Esophagus (tissue), 2 donors: Measurements from ENCODE around the gene CAPN6. TPM values are rescaled to one million over a fixed set of nuclear protein-coding genes. Genes with fewer than 3 reads are reported as not detected.

Experiments
- H3K27ac ChIP-seq, 2 donors: one replicate each; pipeline ENCODE4 v1.5.1; 2013; ENCODE audit warnings: low read depth in 2 of 2, mild to moderate bottlenecking in 2 of 2, inconsistent platforms in 1 of 2, low read length in 1 of 2, moderate library complexity in 1 of 2
- H3K27me3 ChIP-seq, 2 donors: one replicate each; pipeline ENCODE4 v1.6.1; 2013; ENCODE audit warnings: low read length in 2 of 2, control low read depth in 1 of 2, mild to moderate bottlenecking in 1 of 2; ENCODE audit not compliant: insufficient read depth in 2 of 2, control insufficient read depth in 1 of 2
- H3K36me3 ChIP-seq, 2 donors: one replicate each; pipeline ENCODE4 v1.6.1; 2013; ENCODE audit warnings: low read length in 1 of 2; ENCODE audit not compliant: control insufficient read depth in 2 of 2, insufficient read depth in 2 of 2
- H3K4me1 ChIP-seq, 2 donors: one replicate each; pipeline ENCODE4 v1.6.1; 2013; ENCODE audit warnings: low read length in 1 of 2; ENCODE audit not compliant: control insufficient read depth in 2 of 2, insufficient read depth in 2 of 2
- H3K4me3 ChIP-seq, 2 donors: one replicate each; pipeline ENCODE4 v1.5.1; 2013; ENCODE audit warnings: low read length in 2 of 2, mild to moderate bottlenecking in 2 of 2, low read depth in 1 of 2, moderate library complexity in 1 of 2
- H3K9me3 ChIP-seq, 2 donors: one replicate each; pipeline ENCODE4 v1.6.1; 2013; ENCODE audit warnings: mild to moderate bottlenecking in 2 of 2, low read depth in 1 of 2, low read length in 1 of 2, moderate library complexity in 1 of 2; ENCODE audit not compliant: control insufficient read depth in 2 of 2, insufficient read depth in 1 of 2
- WGBS, 2 donors: extraction: QIAGEN DNeasy Blood & Tissue Kit; methylation state at CpG; one replicate each; pipeline ENCODE4 v1.1.7; 2013; 5-methylcytosine and 5-hydroxymethylcytosine counted together
- polyA plus RNA-seq, 2 donors: library from polyadenylated mRNA; stranded (reverse); fragments of 200-250 nt; gene quantifications; one replicate each; pipeline ENCODE4 v1.2.3, GENCODE V29; 2013
- donor health status: healthy with polysubstance abuse.
- donor health status: Bipolar disorder and iron deficiency.

The CAPN6 gene
- polyA plus RNA-seq, 2 donors: 0.72 to 1.3 TPM

DNA sequence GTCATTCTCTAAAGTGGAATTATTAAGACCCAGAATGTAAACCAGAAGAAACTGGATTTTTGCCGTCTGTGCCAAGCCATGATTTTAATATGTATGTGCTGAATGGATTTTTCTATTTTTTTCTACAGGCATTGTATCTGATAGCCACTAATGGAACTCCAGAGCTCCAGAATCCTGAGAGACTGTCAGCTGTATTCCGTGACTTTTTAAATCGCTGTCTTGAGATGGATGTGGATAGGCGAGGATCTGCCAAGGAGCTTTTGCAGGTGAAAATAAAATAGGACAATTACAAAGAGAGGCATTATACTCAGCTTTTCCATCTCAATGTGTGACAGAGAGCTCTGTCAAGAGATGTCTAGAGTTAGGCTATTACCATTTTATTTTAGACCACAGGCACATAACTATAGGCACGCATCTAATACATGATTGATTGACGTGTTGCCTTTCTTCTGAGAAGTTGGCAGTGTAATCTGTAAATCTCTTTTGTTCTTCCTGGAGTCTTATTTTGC is 53.9 kb downstream of the CAPN6 start:
- WGBS, 2 donors: 83 to 96% methylated on average over 6 of the region's 6 CpGs

GRCh38 chrX:111207851-111208250 is 62.4 kb downstream of the CAPN6 start:
- Histone ChIP-seq H3K27ac (no peak overlapping the region), H3K9me3 (no peaks in the 10 kb centered on the region), H3K36me3 (no peaks in the 10 kb centered on the region), H3K4me3 (no peak overlapping the region), H3K27me3 (peaks cover 0 to 5% of the 10 kb centered on the region in 2 donors), H3K4me1 (no peaks in the 10 kb centered on the region)
- 81 to 93% methylated on average over 8 of the region's 8 CpGs for WGBS, 2 donors

More for the DNA sequence above, 53.9 kb downstream of the CAPN6 start:
- no peak overlapping the region for H3K4me3 ChIP-seq
- H3K4me1 ChIP-seq: no peaks in the 10 kb centered on the region
- no peaks in the 10 kb centered on the region for H3K36me3 ChIP-seq
- no peak overlapping the region for H3K27ac ChIP-seq
- no peaks in the 10 kb centered on the region for H3K27me3 ChIP-seq
- no peaks in the 10 kb centered on the region for H3K9me3 ChIP-seq

- WGBS, 2 donors: 73 to 90% methylated on average over 3 of the region's 3 CpGs
- Histone ChIP-seq H3K27me3 (peaks cover 0 to 12% of the 10 kb centered on the region in 2 donors), H3K27ac (no peak overlapping the region), H3K36me3 (no peaks in the 10 kb centered on the region), H3K4me3 (no peak overlapping the region), H3K4me1 (no peaks in the 10 kb centered on the region), H3K9me3 (no peaks in the 10 kb centered on the region)
Observed at GRCh38 chrX:111200327-111200726, 70.0 kb downstream of the CAPN6 start.

DNA sequence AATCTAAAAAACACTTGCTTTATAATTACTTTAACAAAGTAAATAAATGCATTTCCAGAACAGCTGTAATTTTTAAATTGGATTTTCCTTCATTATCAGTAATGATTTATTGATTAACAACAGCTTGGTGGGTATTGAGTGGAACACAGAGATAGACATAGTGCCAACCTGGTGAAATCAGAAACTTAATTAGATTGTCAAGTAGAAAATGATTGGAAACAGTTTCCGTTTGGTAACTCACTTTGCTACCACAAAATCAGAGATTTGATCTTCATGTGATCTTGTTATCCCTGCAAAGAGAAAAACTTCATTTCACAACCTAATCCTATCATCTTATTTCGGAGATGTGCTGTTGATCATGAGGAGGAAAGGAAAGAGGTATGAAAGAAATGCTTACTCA is 70.8 kb downstream of the CAPN6 start:
- H3K27ac ChIP-seq: no peak overlapping the region

More for the DNA sequence above, 70.8 kb downstream of the CAPN6 start:
- 64 to 77% methylated on average over 2 of the region's 2 CpGs for WGBS, 2 donors
- Histone ChIP-seq H3K4me3 (no peak overlapping the region), H3K36me3 (no peaks in the 10 kb centered on the region), H3K4me1 (no peaks in the 10 kb centered on the region), H3K27me3 (peaks cover 0 to 12% of the 10 kb centered on the region in 2 donors), H3K9me3 (no peaks in the 10 kb centered on the region)

Other genes with a start within 250 kb of the CAPN6 start
- gene PAK3, start 174.3 kb downstream of the CAPN6 start, polyA plus RNA-seq: under 1 TPM; 0.04 to 0.06 TPM
- gene DCX, start 141.7 kb upstream of the CAPN6 start, polyA plus RNA-seq: under 1 TPM; under 0.01 to 0.01 TPM
- not detected for gene SERTM2, start 241.2 kb upstream of the CAPN6 start, polyA plus RNA-seq